Effector CD8-positive, alpha-beta T cell (primary cell): ENCODE results near the gene QRICH1.
A peak's percentile ranks its signal among the peaks of the same experiment; 100 is the strongest.

Experiments used
- DNase-seq: peaks from one replicate; lab custom pipeline; 2025; lab: John Stamatoyannopoulos, UW

Gene QRICH1

DNA sequence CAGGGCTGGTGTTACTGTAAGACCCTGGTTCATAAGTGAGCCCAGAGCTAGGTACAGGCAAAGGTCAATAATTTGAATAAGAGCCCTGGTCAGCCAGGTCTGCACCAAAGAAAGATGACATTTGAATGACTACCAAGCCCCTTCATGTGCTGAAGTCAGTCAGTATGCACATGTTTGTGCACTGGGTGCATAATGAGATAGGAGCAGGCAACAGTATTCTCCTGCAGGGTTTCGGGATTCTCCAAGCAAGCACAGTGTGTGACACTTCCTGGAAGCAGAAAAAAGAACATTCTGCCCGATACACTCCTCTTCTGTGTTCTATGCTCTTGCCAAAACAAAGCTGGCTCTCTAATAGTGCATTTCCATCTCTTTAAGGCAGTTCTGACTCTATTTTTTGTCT, 59.2 kb downstream of the QRICH1 start:
- no peak for DNase-seq

DNA sequence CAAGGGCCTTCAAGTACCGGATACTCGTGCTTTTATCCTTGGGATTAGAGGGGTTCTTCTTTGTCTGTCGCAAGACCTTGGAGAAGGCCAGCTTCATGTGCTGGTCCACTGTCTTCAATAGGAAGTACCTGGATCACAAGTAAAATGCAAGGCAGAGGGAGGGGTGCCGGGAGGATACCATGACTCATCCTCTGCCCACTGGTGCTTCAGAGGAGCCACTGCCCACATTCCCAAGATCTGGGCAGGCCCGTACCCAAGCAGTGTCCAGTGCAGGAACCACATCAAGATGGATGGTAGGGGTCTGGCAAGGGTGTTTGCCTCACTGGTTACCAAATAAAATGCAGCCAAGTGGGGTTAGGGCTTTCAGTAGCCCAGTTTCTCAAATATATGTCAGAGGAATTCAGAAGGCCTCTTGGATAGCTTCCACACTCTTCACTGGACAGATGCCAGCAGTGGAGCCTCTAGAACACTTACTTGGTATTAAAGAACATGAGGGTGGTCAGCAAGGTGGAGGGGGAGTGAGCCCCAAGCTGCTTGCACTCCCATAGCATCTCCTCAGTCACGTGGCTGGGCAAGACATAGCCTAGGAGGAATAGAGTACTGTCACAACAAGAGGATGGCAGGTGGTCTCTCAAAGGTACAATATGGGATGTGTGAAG, 61.1 kb downstream of the QRICH1 start:
- DNase-seq, result no peak

DNA sequence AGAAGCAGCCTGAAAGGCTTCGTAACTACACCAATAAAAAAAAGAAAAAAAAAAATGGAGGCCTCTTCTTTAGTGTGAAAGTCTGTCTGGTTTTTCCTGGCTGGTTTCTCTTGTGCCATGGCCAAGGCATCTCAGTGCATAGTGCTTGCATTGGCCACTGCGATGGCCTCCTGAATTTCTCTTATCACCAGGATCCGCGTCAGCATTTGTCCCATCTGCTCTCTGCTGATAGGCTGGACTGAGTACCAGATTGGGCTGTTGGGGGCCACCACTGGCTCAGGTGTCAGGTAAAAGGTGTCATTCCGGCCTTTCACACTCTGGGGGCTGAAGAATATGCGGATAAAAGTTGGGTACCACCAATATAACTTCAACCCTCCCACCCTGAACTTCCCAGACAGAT, 63.5 kb downstream of the QRICH1 start:
- no peak for DNase-seq

DNA sequence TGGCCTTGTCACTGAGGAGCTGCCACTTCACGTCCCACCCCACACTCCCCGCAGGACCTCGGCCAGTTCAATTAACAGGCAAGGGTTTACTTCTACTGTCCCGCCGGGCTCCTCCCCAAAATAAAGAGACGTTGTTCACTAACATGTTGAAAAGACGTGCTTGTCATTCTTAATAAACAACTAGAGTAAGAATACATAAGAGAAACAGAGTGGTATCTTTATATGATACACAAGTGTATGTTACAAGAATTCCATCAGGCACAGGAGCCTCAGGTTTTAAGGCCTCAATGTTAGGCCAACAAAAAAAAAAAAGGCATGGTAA, 64.3 kb downstream of the QRICH1 start:
- no peak for DNase-seq

DNA sequence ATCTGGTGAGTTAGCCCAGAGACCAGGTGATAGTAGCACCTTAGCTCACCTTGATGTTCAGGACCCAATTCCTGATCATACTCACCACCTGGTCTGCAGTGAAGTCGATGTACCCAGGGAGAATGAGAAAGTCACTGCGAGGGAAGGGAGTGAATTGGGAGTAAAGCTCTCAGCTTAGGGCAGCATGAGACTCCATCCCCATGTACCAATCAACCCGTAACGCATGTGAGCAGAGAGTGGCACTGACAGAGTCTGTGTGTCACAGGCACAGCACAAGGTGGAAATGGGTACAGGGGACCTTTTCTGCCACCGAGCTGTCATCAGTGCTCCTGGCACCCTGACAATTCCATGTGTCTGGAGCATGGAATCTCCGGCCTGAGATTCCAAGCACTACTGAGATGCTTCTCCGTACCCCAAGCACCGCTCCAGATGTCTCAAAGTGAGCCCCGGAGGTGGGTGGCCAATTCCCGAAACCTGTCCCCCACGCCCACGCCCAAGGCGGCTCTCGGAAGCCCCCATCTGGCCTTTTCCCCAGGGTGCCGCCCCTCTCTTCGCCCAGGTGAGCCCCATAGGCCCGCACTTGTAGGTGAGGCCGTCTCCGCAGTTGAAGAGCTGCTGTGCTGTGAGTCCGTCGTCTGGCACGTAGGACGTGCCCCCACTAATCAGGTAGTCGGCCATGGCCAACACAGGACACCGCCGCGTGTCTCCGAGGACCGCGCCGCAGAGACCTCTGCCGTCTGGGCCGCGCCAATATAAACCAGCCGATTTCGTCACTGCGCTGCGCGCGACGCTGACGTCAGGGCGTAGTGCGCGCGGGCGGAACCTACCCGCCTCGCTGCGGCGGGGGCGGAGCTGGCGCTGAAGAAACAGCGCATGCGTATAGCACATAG, 65.0 kb downstream of the QRICH1 start, which contains the start of gene IMPDH2:
TSS of gene IMPDH2 (minus strand) at position 726 of the 890 bp plus-strand sequence. CDS start at position 678, 48 bp downstream.
- DNase-seq, result peak; percentile 90

DNA sequence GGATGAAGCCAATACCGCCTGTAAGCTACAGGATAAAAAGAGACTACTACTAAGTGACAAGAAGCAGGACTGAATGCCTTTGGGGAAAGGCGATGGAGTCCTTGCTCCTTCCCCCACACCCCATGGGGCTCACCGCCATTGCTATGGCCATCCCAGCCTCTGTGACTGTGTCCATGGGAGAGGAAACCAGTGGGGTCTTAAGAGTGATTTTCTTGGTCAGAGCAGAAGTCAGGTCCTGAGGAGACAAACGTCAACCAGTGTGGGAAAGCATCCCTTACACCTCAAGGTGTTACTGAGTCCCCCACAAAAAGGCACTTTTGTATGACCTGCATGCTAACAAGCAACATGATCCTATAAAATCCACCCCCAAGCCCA, 65.6 kb downstream of the QRICH1 start:
- DNase-seq, result no peak

DNA sequence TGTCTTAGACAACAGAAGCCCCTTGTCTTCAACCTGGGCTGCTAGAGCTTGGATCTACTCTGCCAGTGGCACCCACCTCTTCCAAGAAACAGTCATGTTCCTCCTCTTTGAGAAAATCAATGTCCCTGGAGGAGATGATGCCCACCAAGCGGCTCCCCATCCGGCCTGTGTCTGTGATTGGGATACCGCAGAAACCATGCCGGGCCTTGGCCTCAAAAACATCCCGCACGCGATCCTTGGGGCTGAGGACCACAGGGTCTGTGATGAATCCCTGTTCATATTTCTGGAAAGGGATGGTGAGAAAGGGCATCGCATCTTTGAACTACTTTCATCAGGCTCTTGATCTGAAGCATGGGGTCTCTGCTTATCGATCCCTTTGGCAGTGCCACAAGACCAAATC, 66.2 kb downstream of the QRICH1 start:
- DNase-seq, result no peak

DNA sequence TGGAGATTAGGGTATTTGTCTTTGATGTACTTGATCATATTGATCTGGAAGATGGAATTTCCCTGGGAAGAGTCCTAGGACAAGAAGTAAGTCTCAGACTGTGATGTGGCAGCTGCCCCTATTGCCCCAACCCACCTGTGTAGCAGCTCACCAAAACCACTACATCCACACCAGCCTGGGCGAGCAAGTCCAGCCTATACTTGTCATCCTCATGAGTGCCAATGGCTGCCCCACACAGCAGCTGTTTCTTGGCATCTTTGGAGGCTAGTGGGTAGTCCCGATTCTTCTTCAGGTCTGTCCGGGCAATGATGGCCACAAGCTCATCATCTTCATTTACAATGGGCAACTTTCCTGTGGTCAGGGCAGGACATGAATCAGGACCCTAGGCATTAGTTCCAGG, 67.3 kb downstream of the QRICH1 start:
- no peak for DNase-seq

DNA sequence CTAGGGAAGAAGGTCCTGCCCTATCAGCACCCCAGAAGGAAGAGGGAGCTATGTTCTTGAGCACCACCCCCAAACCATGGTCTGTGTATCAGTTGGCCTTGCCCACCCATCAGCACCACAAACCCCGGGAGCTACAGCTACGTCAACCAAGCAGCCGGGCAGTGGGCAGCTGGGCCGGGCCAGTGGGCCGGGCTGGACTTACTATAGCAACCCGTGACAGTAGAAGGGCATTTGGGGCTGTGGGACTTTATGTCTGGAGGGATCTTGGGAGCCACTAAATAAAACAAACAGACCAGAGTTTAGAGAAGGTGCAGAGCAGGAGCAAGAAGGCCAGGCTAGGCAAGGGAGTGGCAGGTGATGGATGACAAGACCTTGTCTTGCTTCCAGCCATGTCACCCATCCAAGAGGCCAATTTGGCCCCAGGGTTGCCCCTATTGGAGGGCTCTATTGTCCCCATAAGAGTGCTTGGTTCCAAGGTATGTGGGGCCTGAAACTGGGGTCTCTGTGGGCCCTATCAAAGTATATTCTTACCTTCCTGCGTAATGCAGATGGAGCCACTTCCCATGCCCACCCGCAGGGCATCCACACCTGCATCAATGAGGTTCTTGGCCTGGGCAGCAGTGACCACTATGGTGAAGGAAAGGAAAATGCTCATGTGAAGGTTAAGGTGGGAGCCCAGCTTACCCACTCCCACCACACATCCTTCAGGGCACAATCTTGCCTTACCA, 67.9 kb downstream of the QRICH1 start:
- DNase-seq, result no peak

DNA sequence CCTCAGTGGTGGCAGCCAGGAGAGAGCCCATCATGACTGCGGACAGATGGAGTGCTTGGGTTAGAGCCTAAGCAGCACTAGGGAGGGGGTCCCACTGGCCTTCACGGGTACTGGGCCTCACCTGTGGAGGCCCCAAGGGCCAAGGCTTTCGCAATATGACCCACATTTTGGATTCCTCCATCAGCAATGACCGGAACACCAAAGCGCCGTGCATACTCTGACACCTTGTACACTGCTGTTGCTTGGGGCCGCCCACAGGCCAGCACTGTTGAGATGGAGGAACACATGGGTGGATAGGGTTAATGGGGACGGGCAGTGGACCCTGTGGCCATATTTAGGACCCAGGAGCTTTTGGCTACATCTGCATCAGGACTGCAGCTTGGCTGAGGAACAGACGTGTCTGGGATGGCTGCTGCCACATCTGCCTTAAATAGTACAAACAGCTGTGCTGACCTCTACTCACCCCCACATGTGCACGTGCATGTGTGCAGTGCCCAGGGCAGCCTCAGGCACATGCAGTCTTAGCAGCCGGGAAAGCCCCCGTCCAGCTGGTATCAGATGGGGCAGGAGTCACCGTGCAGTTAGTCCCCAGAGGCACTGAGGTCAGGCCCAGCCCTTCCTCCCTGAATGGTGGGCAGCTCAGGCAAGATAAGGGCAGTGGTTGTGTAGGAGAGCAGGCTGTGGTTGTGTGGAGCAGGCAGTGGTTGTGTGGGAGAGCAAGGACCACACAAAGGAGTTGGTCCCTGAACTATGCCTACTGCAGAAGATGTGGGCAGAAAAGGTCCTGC, 68.7 kb downstream of the QRICH1 start:
- DNase-seq, result no peak

DNA sequence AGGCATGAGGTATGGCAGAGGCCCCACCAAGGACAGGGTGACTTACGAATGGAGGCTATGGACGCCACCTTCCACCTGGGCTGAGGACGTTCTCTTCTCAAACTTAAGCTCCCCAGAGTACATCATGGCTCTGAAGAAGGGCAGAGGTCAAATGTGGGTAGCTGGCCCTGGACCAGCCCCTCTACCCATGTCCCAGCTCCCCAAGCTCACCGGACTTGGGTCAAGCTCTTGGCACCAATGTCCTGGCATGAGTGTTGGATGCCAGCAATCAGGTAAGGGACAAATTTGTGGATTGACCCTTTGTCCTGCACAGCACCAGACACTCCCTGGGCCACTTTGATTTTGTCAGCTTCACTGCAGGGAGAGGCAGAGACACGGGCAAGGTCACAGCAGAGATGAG, 69.4 kb downstream of the QRICH1 start:
- DNase-seq, result no peak

DNA sequence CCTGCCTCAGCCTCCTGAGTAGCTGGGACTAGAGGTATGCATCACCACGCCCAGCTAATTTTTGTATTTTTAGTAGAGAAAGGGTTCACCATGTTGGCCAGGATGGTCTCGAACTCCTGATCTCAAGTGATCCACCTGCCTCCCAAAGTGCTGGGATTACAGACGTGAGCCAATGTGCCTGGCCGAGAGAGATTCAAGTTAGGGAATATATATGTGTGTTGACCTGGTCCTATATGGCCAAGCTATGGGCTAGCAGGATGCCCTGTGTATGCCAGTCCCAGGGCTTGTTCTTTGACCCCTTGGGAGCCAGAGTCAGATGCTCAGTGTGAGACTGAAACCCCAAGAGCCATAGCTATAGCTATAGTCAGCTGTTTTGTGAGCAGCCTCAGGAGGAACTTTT, 70.1 kb downstream of the QRICH1 start:
- DNase-seq, result no peak

DNA sequence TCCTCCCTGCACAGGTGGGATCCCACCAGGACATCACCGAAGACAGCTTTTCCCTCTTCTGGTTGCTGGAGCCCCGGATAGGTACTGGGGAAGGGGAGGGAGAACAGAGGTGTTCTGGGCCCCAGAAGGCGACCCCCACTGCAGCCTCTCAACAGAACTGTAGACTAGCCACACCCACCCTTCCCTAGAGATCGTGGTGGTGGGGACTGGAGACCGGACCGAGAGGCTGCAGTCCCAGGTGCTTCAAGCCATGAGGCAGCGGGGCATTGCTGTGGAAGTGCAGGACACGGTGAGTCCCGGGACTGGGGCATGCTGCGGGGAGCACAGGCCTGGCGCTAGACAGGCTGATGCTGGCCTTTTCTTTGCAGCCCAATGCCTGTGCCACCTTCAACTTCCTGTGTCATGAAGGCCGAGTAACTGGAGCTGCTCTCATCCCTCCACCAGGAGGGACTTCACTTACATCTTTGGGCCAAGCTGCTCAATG, 71.1 kb downstream of the QRICH1 start:
- no peak for DNase-seq

DNA sequence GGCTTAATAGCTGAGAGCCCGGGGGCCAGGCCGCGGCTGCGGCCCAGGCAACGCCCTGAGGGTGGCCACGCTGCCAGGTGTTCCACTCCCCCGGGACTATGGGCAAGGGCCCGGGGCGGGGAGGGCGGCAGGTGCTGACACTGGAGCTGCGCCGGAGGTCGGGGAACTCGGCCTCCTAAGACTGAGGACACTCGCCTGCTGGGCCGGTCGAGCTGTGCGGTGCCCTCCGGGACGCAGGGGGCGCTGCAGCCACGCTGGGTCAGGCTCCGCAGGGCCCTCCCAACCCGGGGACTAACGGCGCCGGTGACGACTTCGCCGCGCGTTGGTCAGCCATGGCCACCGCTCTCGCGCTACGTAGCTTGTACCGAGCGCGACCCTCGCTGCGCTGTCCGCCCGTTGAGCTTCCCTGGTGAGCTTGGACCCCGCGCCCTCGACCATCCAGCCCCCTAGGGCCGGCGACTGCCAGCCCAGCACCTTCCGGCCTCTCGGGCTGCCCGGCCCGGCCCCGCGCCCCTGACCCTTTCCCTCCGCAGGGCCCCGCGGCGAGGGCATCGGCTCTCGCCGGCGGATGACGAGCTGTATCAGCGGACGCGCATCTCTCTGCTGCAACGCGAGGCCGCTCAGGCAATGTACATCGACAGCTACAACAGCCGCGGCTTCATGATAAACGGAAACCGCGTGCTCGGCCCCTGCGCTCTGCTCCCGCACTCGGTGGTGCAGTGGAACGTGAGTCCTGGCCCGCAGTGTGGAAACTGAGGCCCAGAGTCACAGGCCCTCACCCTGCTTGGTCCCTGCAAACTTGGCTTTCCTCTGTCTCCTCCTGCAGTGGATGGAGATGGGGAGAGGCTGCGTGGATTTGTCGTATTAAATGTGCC, 71.8 kb downstream of the QRICH1 start, which contains the start of gene NDUFAF3:
TSS of gene NDUFAF3 (plus strand) at position 309 of the 875 bp plus-strand sequence. CDS start at position 333, 24 bp downstream.
- DNase-seq, result peak; percentile 81

DNA sequence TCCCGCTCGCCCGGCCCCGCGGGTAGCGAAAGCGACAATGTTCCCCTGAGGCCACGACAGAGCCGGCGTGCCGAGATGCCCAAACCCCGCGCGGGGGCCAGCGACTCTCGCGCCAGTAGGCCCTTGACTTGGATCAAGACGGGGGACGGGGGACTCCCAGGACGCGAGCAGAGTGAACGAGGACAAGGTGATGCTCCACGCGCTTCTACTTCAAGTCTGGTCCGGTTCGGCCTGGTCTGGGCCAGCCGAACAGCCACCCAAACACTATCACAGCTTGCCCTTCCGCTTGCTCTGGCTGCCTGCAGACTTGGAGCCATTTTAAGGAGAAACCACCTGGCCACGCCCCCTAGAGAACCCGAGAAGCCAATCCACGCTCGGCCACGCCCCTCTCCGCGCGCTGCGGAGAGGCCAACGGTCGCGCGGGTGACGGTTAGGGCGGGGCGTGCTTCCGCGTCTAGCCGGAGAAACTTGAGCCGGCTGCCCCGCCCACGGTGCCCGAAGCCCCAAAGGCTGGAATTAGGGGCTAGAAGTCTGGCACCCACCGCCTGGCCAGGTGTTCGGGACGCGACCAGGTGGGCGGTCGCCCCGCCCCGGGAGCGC, 72.6 kb downstream of the QRICH1 start:
- DNase-seq, result peak; percentile 97

DNA sequence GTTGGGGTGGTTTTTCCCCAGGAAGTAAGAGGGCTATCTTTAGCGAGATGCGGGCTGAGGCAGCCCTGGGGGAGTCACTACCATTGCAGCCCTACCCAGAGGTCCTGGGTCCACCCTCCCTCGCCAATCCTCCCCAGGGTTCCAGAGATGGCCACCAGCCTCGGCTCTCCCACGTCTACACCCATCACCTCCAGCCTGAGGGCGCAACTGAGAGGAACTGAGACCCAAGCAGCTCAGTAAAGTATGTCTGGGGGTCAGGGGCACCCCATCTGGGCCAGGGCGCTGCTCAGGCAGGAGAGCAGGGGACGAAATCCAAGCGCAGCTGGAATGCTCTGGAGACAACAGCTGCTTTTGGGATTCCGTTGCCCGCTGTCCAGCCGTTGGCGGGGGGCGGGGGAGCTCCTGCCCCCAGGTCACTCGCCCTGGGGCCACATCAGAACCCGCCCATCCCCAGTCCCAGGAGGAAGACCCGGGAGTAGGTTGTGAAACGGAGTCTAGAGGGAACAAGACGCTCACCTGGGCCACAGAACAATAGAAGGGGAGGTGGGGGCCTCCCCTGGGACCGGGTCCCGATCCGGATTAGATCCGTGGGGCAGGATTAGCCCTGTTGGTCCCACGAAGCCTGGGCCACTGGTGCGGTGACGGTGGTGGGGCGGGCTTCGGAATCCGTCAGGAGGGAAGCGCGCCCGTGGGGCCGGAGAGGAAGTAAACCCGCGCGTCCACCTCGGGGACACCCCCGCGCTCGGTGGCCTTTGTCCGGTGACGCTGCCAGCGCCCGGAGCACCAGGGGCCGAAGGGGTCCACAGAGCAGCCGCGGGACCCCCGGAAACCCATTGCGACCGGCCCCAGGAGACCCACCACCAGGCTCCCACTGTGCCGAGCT, 73.3 kb downstream of the QRICH1 start:
- no peak for DNase-seq

DNA sequence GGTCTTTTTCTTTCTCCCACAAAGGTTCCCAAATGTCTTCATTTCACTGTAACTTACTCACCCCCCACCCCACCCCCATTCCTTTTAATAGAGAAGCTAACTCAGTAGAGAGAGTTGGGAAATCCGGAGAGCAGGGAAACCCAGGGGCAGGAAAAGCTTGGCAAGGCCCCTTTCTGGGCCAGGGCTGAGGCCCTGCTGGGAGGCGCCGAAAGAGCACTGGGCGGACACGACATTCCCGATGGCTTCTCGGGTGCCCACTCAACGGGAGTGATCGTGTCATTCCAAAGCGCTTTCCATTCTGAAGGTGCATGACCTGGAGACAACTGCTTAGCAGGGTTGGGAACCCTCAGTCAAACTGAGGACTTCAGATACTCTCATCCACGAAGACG, 73.9 kb downstream of the QRICH1 start:
- DNase-seq, result no peak

DNA sequence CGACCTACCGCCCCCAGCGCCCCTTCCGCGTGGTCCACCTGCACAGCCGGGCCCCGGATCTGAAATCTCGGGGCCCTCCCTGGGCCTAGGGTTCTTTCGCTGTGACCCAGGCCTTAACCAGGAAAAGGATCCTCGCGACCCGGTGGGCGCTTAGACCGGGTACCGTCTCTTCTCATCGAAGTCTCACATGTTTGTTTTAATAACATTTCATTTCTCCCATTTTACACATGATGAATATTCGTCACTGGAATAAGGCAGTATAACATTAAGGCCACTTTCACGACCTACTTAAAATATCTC, 75.2 kb downstream of the QRICH1 start:
- no peak for DNase-seq

DNA sequence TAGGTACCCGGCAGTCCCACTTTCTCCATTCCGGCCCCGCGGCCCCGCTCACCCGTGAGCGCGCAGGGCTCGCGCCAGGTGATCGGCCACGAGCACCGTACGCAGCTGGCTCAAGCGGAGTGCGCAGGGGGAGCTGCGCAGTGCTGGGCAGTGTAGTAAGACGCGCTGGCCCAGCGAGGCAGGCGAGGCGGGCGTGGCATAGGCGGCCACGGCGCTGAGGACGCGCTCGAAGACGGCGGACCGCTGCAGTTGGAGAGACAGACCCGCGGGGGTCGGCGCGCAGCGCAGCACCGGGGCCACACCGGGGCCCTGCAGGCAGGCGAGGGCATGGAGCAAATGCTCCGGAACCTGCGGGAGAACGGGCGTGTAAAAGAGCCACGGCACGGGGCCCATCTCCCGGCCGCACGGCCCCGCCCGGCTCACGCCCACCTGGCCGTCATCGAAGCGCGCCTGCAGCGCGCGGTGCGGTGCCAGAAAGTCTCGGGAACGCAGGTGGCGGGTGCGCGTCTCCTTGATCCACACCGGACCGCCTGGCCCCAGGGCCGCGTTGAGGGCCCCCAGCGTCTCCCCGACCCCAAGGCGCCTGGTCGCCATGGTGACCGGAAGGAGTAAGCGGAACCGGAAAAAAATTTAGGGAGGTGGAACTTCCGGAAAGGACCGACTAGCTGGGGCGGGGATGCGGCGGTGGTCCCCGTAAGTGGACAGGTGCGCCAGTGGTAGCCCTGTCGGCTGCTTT, 75.7 kb downstream of the QRICH1 start, which contains the start of gene DALRD3:
TSS of gene DALRD3 (minus strand) at position 610 of the 736 bp plus-strand sequence. CDS start at position 594, 16 bp downstream.
- DNase-seq, result peak; percentile 41
